ENCODE measurements around the gene PITPNC1.

DNA sequence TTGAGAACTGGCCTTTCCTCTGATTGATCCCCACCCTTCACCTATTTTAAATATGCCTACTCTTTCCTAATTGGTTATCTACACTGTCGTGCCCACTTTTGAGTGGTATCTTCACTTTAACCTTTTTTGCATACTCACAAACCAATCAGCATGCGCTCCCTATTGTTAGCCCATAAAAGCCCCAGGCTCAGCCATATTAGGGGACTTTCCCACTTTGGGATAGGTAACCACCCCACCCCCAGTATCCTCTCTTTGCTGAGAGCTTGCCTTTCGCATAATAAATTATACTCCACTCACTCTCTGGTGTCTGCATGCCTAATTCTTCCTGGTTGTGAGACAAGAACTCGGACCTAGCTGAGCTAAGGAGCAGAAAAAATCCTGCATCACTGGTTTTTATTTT is 281.2 kb downstream of the PITPNC1 start:
- TF ChIP-seq, protein P1, sequence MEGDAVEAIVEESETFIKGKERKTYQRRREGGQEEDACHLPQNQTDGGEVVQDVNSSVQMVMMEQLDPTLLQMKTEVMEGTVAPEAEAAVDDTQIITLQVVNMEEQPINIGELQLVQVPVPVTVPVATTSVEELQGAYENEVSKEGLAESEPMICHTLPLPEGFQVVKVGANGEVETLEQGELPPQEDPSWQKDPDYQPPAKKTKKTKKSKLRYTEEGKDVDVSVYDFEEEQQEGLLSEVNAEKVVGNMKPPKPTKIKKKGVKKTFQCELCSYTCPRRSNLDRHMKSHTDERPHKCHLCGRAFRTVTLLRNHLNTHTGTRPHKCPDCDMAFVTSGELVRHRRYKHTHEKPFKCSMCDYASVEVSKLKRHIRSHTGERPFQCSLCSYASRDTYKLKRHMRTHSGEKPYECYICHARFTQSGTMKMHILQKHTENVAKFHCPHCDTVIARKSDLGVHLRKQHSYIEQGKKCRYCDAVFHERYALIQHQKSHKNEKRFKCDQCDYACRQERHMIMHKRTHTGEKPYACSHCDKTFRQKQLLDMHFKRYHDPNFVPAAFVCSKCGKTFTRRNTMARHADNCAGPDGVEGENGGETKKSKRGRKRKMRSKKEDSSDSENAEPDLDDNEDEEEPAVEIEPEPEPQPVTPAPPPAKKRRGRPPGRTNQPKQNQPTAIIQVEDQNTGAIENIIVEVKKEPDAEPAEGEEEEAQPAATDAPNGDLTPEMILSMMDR (conservative IDR thresholded peaks at IDR 0.05 in 1 of 2, IDR thresholded peaks at IDR 0.05 in 1 of 2; ENCODE audit: extremely low read depth in 1 of 2, insufficient read depth in 1 of 2, low read depth in 1 of 2, low read length in 2 of 2), result no peak
- no peak for TF ChIP-seq EZH2 (IDR thresholded peaks at IDR 0.05; ENCODE audit: borderline replicate concordance, low read length)
